ENCODE data around the gene RILPL2.
"Not testable (repeated sequence)": the region's sequence is repeated elsewhere in the genome, so short reads cannot be mapped to it uniquely, and the experiment has no call there.

Gene RILPL2, protein sequence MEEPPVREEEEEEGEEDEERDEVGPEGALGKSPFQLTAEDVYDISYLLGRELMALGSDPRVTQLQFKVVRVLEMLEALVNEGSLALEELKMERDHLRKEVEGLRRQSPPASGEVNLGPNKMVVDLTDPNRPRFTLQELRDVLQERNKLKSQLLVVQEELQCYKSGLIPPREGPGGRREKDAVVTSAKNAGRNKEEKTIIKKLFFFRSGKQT

DNA sequence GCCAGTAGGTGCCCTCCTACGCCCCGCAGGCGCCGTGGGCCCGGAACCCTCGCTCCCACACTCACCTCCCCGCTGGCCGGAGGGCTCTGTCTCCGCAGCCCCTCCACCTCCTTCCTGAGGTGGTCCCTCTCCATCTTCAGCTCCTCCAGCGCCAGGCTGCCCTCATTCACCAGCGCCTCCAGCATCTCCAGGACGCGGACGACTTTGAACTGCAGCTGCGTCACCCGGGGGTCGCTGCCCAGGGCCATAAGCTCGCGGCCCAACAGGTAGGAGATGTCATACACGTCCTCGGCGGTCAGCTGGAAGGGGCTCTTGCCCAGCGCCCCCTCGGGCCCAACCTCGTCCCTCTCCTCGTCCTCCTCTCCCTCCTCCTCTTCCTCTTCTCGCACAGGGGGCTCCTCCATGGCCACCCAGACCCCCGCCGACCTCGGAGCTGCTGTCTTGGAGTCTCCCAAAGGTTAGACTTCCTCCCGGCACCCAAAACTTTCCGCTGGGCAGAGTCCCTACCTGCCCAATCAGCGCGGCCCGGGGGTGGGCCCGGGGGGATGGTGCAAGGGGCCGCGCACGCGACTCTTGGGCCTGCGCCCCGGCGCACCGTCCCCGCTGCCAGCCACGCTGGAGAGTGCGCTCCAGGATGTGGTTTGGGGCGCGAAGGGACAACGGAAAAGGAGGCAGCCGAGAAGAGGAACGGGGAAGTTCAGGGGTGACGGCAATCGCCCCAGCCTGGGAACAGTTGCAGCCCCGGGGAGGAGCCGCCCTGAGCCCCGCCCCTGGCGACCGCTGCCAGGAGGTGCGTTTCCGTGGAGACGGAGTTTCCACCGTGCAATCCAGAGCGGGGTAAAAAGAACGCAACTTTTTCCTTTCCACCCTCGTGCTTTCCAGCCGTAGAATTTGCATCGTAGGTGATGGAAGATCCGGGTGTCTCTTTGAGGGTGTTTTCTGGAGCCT, at the start of gene RILPL2:
Gene RILPL2 (minus strand): TSS at position 668 of the 948 bp plus-strand sequence. CDS start 264 bp downstream, at position 404.
- peak; percentile 89 for DNase-seq (ENCODE audit: low spot score)

DNA sequence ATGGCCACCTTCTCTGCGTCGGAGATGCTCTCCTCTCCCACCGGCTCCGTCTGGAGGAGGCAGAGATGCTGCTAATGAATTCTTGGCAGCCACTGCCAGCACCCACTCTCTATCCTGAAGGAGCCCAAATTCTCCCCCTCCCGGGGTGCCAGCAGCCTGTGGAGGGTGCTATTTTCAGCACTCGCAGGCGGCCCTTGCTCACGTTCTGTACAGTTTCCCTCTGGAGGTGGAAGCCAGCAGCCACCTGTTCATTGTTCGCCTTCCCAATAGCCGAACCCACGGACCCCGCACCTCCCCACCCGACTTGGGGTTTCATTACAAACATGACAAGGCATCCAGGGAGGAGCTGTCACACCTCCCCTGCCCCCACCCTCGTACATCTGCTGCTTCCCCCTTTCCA, 49.3 kb upstream of the RILPL2 start:
- DNase-seq (ENCODE audit: low spot score) = no peak

DNA sequence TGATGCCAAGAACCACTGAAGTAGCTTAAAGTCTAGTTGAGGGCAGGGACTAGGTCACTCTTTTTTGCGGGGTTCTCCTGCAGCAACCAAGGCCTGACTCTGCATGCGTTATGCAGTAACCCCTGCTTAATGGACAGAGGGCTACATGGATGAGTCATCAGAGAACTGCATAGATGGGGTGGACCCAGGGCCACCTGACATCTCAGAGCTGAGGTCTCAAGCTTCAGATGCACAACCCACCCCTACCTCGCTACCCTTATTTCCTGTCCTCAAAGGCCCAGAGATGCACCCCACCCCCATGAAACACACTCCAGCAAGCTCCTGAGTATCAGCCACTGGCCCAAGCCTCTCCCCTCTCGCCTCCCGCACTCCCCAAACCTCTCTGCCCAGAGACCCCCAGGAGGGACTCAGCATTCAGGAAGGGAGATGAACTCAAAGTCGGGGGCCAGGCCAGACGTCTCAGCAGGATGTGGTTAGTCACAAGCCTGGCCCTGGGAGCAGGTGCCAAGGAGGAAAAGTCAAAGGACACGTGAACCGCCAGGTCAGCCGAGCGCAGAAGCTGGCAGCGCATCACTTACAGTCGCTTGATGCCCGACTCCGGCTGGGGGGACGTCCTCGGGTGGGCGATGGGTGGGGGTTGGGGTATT, 47.2 kb upstream of the RILPL2 start:
- no peak for DNase-seq (ENCODE audit: low spot score)

DNA sequence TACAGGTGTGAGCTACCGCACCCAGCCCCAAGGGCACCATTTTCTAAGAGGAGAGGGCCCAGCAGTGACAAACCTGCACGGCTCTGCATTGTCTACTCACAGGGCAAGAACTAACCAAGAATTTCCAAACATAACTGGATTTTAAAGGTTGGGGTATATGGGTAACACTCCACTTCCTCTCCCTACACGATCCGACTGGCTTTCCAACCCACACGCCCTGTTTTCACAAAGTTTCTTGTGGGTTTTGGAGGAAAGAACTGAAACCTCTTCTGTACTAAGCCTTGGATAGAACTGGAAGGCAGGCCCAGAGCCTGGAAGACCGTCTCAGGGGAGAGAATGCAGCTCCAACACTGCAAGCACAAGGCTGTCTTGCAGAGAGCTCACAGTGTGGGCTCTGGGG, 46.4 kb upstream of the RILPL2 start:
- DNase-seq (ENCODE audit: low spot score) = no peak

DNA sequence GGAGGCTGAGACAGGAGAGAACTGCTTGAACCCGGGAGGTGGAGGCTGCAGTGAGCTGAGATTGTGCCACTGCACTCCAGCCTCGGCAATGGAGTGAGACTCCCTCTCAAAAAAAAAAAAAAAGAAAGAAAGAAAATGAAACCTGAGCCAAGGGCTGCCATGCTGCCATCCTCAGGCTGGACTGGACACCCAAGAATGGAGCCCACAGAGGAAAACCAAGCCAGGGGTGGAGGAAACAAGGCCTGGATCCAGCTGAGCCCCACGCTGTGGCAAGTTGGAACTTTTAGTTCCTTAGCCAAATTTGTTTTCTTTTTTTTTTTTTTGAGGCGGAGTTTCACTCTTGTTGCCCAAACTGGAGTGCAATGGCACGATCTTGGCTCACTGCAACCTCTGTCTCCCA, 44.8 kb upstream of the RILPL2 start:
- DNase-seq (ENCODE audit: low spot score) = not testable (repeated sequence)

DNA sequence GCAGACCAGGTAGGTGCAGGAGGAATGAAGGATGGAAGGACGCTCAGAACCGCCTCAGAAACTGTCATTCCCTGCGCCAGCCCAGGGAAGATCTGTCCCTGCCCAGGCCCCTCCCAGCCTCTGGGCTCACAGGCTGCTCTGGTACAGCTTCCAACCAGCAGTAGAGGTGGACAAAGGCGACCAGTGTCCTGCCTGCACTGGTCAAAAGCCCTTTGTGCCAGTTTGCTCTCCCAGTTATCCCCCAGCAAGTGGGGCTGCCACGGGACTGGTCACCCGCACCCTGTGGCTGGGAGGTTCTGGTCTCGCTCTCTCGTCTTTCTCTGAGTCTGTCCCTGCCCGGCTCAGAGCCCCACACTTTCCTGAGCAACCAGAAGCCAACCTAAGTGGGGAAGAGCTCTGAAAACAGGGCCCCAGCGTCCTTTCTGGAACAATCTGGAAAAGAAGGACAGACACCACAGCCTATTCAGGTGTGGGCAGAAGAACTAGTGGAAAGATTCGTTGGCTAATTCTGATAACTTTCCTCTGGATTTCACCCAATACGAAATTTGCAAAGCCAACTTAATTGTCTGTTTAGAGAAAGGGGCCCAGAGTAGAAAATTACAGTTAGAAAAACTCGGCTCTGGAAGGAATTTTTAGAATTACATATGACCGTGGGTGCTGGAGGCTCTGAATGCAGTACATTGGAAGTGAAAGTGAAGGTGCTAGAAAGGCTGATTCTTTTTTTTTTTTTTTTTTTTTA, 43.1 kb upstream of the RILPL2 start:
- DNase-seq (ENCODE audit: low spot score) = no peak

DNA sequence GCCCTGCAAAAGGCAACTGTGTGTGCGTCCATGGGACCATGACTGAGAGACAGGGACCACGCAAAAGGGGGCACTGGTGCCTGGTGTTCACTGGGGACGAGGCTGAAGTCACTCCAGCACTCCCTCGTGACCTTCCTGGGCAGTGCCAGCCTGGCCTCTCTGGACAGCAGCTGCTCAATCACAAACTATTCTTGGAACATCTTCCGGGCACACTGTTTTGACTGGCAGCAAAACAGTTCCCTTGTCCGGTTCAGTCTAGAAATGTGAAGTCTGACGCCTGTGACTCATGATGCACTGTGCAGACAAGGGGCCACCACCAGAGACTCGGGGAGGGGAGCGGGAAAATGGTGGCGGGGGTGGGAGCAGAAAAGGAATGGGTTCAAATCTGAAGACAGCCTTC, 42.3 kb upstream of the RILPL2 start:
- DNase-seq (ENCODE audit: low spot score) = no peak

DNA sequence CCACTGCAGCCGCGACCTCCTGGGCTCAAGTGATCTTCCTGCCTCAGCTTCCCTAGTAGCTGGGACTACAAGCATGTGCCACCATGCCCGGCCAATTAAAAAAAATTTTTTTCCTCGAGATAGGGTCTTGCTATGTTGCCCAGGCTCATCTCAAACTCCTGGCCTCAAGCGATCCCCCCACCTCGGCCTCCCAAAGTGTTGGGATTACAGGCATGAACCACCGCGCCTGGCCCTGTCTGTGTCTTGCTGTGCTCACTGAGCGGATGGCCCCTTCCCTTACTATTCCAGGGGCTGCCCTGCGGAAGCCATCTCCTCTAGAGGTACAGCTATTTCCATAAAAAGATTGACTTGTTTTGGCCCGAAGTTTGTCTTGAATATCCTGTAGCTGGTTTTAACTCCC, 41.6 kb upstream of the RILPL2 start:
- no peak for DNase-seq (ENCODE audit: low spot score)

DNA sequence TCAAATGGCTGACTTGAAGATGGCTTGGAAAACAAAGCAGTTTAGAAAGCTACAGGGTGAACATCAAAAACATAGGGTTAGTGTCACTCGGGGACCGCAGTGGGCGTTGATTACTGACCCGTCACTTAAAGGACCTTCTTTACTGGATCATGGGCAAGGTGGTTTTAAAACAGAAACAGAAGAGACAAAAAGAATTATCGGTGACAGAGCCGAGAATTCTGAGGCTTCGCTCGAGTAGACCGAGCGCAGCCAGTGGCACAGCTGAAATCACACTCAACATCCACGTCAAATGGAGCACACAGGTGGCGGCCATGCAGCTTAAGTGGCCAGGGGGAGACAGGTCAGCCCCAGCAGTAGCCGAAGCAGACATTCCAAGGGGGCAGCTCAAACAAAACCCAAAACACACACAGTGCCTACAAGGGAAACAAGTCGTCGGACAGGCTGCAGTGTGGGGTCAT, 38.8 kb upstream of the RILPL2 start:
- no peak for DNase-seq (ENCODE audit: low spot score)

DNA sequence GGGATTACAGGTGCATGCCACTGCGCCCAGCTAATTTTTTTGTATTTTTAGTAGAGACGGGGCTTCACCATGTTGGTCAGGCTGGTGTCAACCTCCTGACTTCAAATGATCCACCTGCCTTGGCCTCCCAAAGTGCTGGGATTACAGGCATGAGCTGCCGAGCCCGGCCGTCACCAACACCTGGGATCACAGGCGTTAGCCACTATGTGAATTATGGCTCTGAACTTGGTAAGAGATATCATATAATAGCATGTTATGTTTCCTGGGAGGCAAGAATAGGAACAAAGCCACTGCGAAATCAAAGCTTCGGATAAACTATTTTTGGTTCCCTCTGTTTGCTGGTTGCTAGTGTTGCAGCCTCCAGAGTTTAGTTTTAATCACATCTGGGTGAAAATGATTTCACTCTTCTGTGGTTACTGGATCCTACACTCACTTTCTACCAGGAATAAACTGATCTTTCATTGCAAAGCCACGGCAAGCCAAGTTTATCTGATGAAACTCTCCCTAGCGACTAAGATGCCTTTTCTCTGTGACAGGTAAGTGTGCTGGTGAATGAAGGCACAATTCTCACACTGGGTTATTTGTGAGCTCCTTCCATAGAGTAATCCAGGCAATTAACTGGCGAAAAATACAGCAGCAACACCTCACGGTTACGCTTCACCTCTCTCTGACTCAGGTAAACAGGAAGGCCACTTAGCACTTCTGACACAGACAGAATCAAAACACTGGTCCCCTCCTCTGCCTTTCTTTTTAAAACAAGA, 38.2 kb upstream of the RILPL2 start:
- DNase-seq (ENCODE audit: low spot score) = no peak

DNA sequence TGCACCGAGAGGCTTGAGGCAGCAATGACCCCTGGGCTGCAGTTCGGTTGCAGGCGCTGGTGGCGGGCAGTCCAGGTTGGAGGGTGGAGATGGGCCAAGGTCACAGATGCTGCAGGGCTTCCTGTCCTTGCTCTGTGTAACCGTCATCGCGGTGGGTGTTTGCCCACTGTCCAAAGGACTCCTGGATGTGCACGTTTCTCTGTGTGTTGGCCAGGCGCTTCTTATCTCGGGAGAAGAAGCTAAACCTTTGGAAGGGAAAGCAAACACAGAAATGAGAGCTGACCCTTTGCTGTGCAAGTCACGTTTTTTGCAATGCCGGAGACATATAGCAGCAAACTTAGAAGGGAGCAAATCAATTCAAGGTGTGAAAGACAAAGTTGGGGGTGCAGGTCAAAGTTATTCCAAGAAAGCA, 36.0 kb upstream of the RILPL2 start:
- DNase-seq (ENCODE audit: low spot score) = no peak

DNA sequence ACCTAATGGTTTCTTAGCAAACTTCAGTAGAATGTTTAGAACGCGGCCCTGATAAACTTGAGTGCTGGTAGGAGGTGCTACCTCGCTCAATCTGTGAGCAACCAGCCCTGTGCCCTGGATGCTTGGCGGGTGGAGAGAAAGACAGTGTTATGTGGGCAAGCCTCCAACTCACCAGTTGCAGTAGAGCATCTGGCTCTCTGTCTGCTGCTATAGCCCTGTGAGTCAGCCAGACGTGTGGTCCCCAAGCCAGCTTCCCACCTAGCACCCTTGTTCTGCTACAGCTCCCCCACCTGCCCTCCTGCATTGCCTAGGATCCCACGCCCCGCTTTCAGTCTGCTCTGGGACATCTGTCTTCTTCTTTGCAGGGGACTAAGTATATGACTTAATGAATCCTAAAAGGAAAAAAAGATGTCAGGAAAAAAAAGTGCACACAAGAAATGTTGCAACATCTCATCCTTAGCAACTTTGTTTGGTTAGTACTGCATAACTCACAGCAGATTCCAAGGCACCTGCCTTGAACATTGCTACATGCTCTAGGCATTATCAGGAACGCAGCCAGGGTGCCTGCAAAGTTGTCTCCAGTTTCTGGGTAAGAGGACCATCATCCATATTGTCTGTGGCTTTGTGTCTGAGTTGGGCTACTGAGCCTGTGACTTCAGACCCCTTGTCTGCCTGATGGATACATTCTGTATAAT, 35.0 kb upstream of the RILPL2 start:
- DNase-seq (ENCODE audit: low spot score) = no peak

DNA sequence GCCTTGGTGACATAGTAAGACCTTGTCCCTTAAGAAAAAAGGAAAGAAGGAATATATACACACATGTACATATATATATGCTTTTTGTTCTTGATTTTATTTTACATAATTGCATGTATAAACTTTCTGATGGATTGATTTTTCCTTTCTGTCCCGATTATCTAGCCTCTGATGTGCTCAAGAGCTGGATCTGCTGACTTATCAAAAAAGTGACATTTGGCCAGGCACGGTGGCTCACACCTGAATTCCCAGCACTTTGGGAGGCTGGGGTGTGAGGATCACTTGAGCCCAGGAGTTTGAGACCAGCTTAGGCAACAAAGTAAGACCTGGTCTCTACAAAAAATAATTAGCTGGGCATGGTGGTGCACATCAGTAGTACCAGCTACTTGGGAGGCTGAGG, 33.5 kb upstream of the RILPL2 start:
- DNase-seq (ENCODE audit: low spot score) = no peak

DNA sequence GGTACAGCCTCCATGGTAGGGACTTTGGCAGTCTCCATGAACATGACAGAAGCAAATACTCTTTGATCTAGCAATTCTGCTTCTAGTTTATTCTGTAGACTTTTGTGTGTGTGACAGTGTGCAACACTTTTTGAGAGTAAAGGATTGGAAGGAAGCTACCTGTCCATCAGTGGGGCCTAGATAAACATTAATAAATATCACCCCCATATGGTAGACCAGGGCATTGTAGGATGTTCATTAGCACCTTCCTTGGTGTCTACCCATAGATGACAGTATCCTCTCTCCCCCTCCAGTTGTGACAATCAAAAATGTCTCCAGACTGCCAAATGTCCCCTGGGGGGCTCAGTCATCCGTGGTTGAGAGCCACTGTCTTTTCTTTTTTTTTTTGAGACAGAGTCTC, 32.3 kb upstream of the RILPL2 start:
- DNase-seq (ENCODE audit: low spot score) = no peak

DNA sequence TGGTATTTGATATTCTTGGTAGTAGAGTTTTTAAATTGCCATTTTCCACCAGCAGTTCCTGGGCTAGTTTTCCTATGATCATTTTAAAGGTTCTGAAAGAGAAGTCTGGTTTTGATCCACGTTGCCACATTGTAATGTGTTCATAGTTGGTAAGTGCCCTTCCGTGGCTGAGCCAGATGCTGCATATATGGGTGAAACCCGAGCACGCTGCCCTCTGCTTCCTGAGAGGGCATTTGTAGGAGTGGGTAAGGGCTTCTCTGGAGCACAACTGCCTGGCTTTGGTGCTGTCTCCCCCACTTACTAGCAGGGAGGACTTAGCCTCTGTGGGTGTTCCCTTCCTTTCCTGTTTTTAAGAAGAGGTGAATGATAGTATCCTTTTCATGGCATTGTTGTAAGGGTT, 28.6 kb upstream of the RILPL2 start:
- DNase-seq (ENCODE audit: low spot score) = no peak

DNA sequence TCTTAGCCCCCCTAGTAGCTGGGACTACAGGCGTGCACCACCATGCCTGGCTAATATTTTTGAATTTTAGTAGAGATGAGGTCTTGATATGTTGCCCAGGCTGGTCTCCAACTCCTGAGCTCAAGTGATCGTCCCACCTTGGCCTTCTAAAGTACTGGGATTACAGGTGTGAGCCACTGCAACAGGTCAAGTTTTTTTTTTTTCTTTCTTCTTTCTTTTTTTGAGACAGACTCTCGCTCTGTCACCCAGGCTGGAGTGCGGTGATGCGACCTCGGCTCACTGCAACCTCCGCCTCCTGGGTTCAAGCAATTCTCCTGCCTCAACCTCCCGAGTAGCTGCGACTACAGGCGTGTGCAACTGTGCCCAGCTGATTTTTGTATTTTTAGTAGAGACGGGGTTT, 26.7 kb upstream of the RILPL2 start:
- DNase-seq (ENCODE audit: low spot score) = not testable (repeated sequence)

DNA sequence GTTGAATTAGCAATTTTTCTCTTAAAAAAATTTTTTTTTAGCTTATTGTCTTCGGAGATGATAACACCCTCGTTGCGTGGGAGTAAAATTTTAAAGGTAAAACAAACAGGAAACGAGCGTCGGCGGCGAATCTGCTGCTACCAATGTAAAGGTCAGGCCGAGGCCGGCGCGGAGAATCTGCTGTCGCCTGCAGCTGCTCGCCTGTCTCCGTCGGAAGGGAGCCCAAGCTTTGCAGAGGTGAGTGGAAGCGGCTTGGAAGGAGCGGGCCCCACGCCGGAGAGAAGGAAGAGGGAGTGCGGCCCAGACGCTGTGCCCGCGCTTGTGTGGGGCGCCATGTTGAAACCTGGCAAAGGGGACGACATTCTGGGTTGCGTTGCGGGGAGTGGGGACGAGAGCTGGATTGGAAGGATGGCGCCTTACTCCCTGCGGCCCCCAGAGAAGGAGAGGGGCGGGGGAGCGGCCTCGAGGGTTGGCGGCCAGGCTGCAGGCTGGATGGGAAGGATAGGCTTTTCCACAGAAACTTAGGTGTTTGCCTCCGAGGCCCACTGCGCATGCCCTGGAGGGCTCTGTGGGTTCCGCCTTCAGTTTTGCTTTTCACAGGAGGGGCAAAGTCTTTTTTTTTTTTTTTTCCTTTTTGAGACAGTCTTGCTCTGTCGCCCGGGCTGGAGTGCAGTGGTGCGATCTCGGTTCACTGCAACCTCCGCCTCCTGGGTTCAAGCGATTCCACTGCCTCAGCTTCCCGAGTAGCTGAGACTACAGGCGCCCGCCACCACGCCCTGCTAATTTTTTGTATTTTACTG, 21.7 kb upstream of the RILPL2 start, which contains the start of gene SNRNP35:
Gene SNRNP35 (plus strand): TSS at position 160 of the 800 bp plus-strand sequence. CDS start 7,402 bp downstream, outside the sequence.
- peak; percentile 90 for DNase-seq (ENCODE audit: low spot score)

DNA sequence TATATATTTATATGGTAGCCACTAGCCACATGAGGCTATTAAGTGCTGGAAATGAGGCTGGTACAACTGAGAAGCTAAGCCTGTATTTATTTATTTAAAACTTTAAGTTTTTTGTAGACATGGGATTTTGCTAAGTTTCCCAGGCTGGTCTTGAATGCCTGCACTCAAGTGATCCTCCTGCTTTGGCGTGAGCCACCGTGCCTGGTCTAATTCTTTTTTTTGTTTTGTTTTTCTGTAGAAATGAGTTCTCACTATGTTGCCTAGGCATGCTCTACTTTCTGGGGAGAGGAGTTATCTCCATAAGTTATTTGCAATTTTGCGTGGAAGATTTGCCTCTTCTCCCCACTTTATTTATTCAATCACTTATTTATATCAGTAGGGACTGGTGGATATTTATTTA, 16.7 kb upstream of the RILPL2 start:
- no peak for DNase-seq (ENCODE audit: low spot score)

DNA sequence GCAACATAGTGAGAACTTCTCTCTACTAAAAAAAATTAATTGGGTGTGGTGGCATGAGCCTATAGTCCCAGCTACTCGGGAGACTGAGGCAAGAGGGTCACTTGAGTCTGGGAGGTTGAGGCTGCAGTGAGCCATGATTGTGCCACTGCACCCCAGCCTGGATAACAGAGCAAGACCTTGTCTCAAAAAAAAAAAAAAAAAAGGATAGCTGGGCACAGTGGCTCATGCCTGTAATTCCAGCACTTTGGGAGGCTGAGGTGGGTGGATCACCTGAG, 15.7 kb upstream of the RILPL2 start:
- not testable (repeated sequence) for DNase-seq (ENCODE audit: low spot score)

DNA sequence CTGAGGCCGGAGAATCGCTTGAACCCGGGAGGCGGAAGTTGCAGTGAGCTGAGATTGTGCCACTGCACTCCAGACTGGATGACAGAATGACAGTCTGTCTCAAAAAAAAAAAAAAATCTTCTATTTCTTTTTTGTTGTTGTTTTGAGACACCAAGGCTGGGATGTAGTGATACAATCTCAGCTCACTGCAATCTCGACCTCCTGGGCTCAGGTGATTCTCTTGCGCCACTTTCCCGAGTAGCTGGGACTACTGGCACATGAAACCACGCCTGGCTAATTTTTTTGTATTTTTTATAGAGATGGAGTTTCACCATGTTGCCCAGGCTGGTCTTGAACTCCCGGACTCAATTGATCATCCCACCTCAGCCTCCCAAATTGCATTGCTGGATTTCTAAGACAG, 14.2 kb upstream of the RILPL2 start:
- no peak for DNase-seq (ENCODE audit: low spot score)

All from ecto neural progenitor cell (in vitro differentiated cells).